Parathyroid adenoma (tissue), 2 donors: ENCODE results near the gene FSTL3.
A peak's percentile ranks its signal among the peaks of the same experiment; 100 is the strongest.

Experiments
- H2AFZ ChIP-seq: fragments of 300-600 bp; sonication (generic); one replicate; pipeline ENCODE4 v1.7.0; 2017; ENCODE audit warnings: antibody characterized with exemption, mild to moderate bottlenecking
- H3K27ac ChIP-seq: fragments of 300-600 bp; sonication (generic); one replicate; pipeline ENCODE4 v1.7.0; 2017
- H3K27me3 ChIP-seq: fragments of 300-600 bp; sonication (generic); one replicate; pipeline ENCODE4 v1.7.0; 2017; ENCODE audit warnings: low read length; ENCODE audit not compliant: control insufficient read depth, insufficient read depth
- H3K36me3 ChIP-seq: fragments of 300-600 bp; sonication (generic); one replicate; pipeline ENCODE4 v1.7.0; 2017; ENCODE audit warnings: low read length; ENCODE audit not compliant: control insufficient read depth, insufficient read depth
- H3K4me1 ChIP-seq: fragments of 300-600 bp; sonication (generic); one replicate; pipeline ENCODE4 v1.7.0; 2017; ENCODE audit warnings: control low read depth
- H3K4me2 ChIP-seq: fragments of 300-600 bp; sonication (generic); one replicate; pipeline ENCODE4 v1.7.0; 2017; ENCODE audit warnings: low read length
- H3K4me3 ChIP-seq: fragments of 300-600 bp; sonication (generic); one replicate; pipeline ENCODE4 v1.7.0; 2017; ENCODE audit warnings: low read depth, low read length
- H3K79me2 ChIP-seq: fragments of 300-600 bp; sonication (generic); one replicate; pipeline ENCODE4 v1.7.0; 2017; ENCODE audit warnings: control low read depth
- H3K9ac ChIP-seq: fragments of 300-600 bp; sonication (generic); one replicate; pipeline ENCODE4 v1.7.0; 2017; ENCODE audit warnings: mild to moderate bottlenecking
- H3K9me3 ChIP-seq: fragments of 300-600 bp; sonication (generic); one replicate; pipeline ENCODE4 v1.7.0; 2017; ENCODE audit warnings: low read length; ENCODE audit not compliant: control insufficient read depth
- TF ChIP-seq, protein P1 (sequence below): fragments of 300-600 bp; sonication (generic); IDR thresholded peaks from one replicate; pipeline ENCODE4 v1.7.0; 2017; ENCODE audit warnings: antibody characterized with exemption, mild to moderate bottlenecking
- donor health status: primary hyperparathyroidism.

FSTL3 gene

DNA sequence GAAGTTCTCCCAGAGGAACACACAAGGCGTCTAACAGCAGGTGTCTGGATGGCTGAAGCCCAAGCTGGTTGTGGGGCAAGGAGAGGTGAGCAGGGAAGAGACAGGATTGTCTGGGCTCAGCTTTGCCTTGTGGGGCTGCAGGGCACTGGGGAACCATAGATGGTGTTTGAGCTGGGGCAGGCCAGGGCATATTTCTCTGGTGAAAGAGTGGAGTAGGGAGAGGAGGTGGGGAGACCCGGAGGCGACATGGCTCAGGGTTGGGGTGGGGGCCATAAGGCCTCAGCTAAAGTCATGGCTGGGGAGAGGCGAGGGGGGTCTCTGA lies 27.1 kb downstream of the FSTL3 start:
- Histone ChIP-seq H3K27me3 (no peaks in the 10 kb centered on the region), H3K4me2 (no peak overlapping the region), H2AFZ (no peak overlapping the region), H3K9ac (no peak overlapping the region), H3K4me3 (no peak overlapping the region), H3K9me3 (no peaks in the 10 kb centered on the region), H3K36me3 (no peaks in the 10 kb centered on the region), H3K27ac (no peak overlapping the region), H3K4me1 (no peaks in the 10 kb centered on the region), H3K79me2 (no peaks in the 10 kb centered on the region)
- TF ChIP-seq, protein P1, sequence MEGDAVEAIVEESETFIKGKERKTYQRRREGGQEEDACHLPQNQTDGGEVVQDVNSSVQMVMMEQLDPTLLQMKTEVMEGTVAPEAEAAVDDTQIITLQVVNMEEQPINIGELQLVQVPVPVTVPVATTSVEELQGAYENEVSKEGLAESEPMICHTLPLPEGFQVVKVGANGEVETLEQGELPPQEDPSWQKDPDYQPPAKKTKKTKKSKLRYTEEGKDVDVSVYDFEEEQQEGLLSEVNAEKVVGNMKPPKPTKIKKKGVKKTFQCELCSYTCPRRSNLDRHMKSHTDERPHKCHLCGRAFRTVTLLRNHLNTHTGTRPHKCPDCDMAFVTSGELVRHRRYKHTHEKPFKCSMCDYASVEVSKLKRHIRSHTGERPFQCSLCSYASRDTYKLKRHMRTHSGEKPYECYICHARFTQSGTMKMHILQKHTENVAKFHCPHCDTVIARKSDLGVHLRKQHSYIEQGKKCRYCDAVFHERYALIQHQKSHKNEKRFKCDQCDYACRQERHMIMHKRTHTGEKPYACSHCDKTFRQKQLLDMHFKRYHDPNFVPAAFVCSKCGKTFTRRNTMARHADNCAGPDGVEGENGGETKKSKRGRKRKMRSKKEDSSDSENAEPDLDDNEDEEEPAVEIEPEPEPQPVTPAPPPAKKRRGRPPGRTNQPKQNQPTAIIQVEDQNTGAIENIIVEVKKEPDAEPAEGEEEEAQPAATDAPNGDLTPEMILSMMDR = no peak

DNA sequence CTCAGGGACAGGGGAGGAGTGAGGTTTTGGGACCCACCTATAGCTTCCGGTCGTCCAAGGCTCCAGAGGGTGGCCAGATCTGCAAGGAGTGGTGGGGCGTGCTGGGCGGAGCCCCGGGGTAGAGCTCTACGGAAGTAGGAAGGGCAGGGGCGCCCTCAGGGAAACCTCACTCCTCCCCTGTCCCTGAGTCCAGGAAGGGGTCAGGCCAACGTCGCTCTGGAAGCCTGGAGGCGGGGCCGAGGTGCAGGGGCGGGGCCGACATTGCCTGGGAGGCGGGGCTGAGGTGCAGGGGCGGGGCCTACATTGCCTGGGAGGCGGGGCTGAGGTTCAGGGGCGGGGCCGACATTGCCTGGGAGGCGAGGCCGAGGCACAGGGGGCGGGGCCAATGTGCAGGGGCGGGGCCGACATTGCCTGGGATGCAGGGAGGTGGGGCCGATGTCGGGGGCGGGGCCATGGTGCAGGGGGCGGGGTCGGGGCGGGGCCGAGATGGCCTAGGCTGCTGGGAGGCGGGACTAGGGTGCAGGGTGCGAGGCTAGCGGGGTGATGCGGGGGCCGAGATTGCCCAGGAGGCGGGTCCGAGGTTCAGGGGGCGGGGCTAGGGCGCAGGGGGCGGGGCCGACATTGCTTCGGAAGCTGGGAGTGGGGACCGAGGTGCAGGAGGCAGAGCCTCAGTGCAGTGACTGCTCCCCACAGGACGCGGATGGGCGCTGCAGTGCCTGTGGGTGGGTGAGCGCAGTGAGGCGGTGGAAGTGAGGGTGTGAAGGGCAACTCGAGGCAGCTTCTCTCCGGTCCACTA lies 27.7 kb downstream of the FSTL3 start:
- no peak overlapping the region for H2AFZ ChIP-seq
- H3K4me3 ChIP-seq = no peak overlapping the region
- no peak overlapping the region for H3K4me2 ChIP-seq
- H3K4me1 ChIP-seq = no peaks in the 10 kb centered on the region
- H3K9me3 ChIP-seq = no peaks in the 10 kb centered on the region
- no peaks in the 10 kb centered on the region for H3K27me3 ChIP-seq
- TF ChIP-seq, protein P1 = no peak
- no peaks in the 10 kb centered on the region for H3K36me3 ChIP-seq
- H3K79me2 ChIP-seq = no peaks in the 10 kb centered on the region
- no peak overlapping the region for H3K9ac ChIP-seq
- H3K27ac ChIP-seq = no peak overlapping the region

DNA sequence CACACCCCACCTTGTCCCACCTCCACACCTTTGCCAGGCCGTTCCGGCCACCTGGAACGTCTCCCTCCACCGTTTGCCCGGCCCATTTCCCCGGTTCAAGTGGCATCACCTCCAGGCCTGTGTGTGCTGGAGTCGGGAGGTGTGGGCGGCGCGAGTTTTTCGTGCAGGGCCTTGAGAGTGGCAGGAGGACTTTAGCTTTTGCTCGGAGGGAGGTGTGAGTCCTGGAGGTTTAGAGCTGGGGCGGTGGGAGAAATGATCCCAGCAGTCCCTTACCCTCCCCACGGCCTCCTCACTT lies 28.2 kb downstream of the FSTL3 start:
- Histone ChIP-seq H3K9me3 (no peaks in the 10 kb centered on the region), H3K36me3 (no peaks in the 10 kb centered on the region), H3K9ac (no peak overlapping the region), H2AFZ (no peak overlapping the region), H3K79me2 (no peaks in the 10 kb centered on the region), H3K4me1 (no peaks in the 10 kb centered on the region), H3K4me3 (no peak overlapping the region), H3K27ac (no peak overlapping the region), H3K27me3 (no peaks in the 10 kb centered on the region), H3K4me2 (no peak overlapping the region)
- TF ChIP-seq, protein P1 = no peak

DNA sequence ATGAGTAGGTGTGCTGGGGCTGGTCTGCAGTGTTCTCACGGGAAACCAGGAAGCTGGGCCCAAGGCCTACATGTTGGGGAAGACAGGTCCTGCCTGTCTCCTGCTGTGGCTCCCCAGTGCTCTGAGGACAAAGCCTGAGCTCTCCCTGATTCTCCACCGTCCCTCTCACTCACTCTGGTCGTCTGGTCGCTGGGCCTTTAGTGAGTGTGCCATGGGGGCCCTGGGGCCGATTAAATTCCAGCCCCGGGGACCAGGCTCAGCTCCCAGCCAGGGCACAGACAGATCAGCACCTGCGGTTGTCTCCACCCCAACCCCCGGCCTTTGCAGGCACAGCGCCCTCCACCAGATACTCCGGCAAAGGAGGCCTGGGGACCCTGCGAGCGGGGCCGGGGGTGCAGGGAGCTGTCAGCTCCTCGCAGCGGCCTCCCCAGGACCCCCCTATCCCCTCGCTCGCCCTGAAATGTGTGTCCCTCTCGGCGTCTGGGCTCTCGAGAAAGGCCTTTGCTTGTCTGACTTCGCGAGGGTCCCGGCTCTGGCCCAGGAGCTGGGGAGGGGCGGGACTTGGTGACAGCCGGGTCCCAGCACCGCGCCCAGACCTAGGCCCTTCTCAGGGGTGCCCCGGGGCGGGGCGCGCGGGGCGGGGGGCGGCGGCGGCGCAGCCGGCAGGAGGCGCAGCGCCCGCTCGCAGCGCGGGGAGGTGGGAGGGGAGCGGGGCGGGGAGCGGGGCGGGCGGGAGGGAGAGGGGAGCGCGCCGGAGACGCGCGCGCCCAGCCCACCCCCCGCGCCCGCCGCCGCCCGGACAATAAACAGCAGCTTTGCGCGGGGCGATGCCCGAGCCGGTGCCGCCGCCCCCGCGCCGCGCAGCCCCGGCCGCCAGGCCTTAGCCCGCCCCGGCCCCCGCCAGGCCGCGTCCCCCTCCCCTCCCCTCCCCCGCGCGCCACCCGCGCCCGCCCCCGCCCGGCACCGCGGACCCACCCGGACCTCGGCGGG lies 32.3 kb downstream of the FSTL3 start, which contains the start of gene PALM:
Gene PALM, plus strand, starts transcription at position 782 of the 990 bp plus-strand sequence. CDS start 212 bp downstream, outside the sequence.
- Histone ChIP-seq H3K9ac (no peak within 1 kb of the TSS), H3K9me3 (no peaks in the 10 kb centered on the region), H3K79me2 (no peaks in the 10 kb centered on the region), H3K4me2 (peak within 1 kb of the TSS; percentile 83), H2AFZ (peak within 1 kb of the TSS; percentile 91), H3K4me1 (no peaks in the 10 kb centered on the region), H3K4me3 (peak within 1 kb of the TSS; percentile 50), H3K27ac (no peak within 1 kb of the TSS), H3K27me3 (no peaks in the 10 kb centered on the region), H3K36me3 (no peaks in the 10 kb centered on the region)
- TF ChIP-seq, protein P1 = peak; percentile 6
